SK-N-MC (cell line): ENCODE measurements around the gene MAGEH1.
"Not testable (repeated sequence)": the region's sequence is repeated elsewhere in the genome, so short reads cannot be mapped to it uniquely, and the experiment has no call there.

Experiments
- DNase-seq: peaks from one replicate; pipeline ENCODE4 v3.0.0-alpha.2; 2011; ENCODE audit warnings: low read depth, low spot score
- H3K27ac ChIP-seq: fragments of 200-600 bp; sonication (generic); 2 replicates; pipeline ENCODE4 v1.5.1; 2016; ENCODE audit warnings: mixed run types
- H3K36me3 ChIP-seq: fragments of 200-600 bp; sonication (generic); 2 replicates; pipeline ENCODE4 v1.6.1; 2017; ENCODE audit warnings: antibody characterized with exemption, low read length, mixed read lengths; ENCODE audit not compliant: insufficient read depth
- H3K4me3 ChIP-seq: fragments of 200-600 bp; sonication (generic); 2 replicates; pipeline ENCODE4 v1.5.1; 2016
- H3K9ac ChIP-seq: fragments of 200-600 bp; sonication (generic); 2 replicates; pipeline ENCODE4 v1.8.0; 2017; ENCODE audit warnings: mixed run types, mixed read lengths; ENCODE audit not compliant: insufficient read length
- H3K9me3 ChIP-seq: fragments of 200-600 bp; sonication (generic); 2 replicates; pipeline ENCODE4 v1.6.1; 2017; ENCODE audit warnings: low read depth, mild to moderate bottlenecking, antibody characterized with exemption, low read length, moderate library complexity, mixed read lengths
- EZH2 ChIP-seq: fragments of 200-600 bp; sonication (generic); IDR thresholded peaks from one replicate; pipeline ENCODE4 v1.6.1; 2017; ENCODE audit warnings: antibody characterized with exemption
- FOXP2 ChIP-seq: optimal IDR thresholded peaks from 2 replicates; pipeline ENCODE3; 2011; ENCODE audit warnings: mild to moderate bottlenecking, moderate library complexity; ENCODE audit not compliant: insufficient read depth; ENCODE audit errors: extremely low read length, control extremely low read depth
- POLR2AphosphoS5 ChIP-seq: IDR thresholded peaks from 2 replicates; pipeline ENCODE4 v1.6.1; 2012; ENCODE audit warnings: mild to moderate bottlenecking, low read depth, low read length, borderline replicate concordance

Gene MAGEH1, protein sequence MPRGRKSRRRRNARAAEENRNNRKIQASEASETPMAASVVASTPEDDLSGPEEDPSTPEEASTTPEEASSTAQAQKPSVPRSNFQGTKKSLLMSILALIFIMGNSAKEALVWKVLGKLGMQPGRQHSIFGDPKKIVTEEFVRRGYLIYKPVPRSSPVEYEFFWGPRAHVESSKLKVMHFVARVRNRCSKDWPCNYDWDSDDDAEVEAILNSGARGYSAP

DNA sequence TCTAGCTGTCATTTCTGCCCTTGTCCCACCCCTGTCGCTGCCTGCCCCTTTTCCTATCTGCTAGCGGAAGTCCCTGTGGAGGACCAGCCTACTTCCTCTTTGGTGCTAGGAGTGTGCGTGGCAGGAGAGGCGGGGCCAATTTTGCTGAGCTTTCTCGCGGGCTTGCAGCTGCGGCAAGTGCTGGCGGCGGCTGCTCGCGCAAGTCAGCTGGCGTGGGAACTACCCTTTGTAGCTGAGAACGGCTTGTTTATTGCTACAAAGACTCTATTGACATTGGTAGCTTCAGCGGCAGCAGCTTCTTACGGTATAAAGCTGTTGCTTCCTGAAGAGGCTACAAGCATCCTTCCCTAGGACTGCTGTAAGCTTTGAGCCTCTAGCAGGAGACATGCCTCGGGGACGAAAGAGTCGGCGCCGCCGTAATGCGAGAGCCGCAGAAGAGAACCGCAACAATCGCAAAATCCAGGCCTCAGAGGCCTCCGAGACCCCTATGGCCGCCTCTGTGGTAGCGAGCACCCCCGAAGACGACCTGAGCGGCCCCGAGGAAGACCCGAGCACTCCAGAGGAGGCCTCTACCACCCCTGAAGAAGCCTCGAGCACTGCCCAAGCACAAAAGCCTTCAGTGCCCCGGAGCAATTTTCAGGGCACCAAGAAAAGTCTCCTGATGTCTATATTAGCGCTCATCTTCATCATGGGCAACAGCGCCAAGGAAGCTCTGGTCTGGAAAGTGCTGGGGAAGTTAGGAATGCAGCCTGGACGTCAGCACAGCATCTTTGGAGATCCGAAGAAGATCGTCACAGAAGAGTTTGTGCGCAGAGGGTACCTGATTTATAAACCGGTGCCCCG is at the start of gene MAGEH1:
MAGEH1 (plus strand) TSS at position 138 of the 843 bp plus-strand sequence; CDS start at position 386, 248 bp downstream.
- peak; percentile 39 for DNase-seq
- H3K36me3 ChIP-seq, result no peaks in the 10 kb centered on the region
- H3K9ac ChIP-seq, result peak within 1 kb of the TSS; percentile 76
- peak within 1 kb of the TSS; percentile 83 for H3K4me3 ChIP-seq
- TF ChIP-seq EZH2, result no peak
- peak; percentile 79 for TF ChIP-seq POLR2AphosphoS5
- H3K9me3 ChIP-seq, result no peaks in the 10 kb centered on the region
- H3K27ac ChIP-seq, result no peak within 1 kb of the TSS

DNA sequence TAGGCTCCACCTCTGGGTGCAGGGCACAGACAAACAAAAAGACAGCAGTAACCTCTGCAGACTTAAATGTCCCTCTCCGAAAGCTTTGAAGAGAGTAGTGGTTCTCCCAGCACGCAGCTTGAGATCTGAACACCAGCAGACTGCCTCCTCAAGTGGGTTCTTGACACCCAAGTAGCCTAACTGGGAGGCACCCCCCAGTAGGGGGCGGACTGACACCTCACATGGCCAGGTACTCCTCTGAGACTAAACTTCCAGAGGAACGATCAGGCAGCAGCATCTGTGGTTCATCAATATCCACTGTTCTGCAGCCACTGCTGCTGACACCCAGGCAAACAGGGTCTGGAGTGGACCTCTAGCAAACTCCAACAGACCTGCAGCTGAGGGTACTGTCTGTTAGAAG is 24.8 kb upstream of the MAGEH1 start:
- not testable (repeated sequence) for DNase-seq, H3K9me3 ChIP-seq, H3K4me3 ChIP-seq

DNA sequence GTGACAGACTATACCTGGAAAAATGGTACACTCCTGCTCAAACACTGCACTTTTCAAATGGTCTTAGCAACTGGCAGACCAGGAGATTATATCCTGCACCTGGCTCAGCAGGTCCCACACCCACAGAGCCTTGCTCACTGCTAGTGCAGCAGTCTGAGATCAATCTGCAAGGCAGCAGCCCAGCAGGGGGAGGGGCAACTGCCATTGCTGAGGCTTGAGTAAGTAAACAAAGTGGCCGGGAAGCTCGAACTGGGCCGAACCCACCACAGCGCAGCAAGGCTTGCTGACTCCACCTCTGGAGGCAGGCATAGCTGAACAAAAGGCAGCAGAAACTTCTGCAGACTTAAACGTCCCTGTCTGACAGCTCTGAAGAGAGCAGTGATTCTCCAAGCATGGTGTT is 8.5 kb upstream of the MAGEH1 start:
- not testable (repeated sequence) for H3K9me3 ChIP-seq, H3K27ac ChIP-seq, DNase-seq, H3K9ac ChIP-seq, H3K36me3 ChIP-seq, H3K4me3 ChIP-seq

More for the DNA sequence above, 24.8 kb upstream of the MAGEH1 start:
- not testable (repeated sequence) for H3K36me3 ChIP-seq, H3K9ac ChIP-seq, H3K27ac ChIP-seq

DNA sequence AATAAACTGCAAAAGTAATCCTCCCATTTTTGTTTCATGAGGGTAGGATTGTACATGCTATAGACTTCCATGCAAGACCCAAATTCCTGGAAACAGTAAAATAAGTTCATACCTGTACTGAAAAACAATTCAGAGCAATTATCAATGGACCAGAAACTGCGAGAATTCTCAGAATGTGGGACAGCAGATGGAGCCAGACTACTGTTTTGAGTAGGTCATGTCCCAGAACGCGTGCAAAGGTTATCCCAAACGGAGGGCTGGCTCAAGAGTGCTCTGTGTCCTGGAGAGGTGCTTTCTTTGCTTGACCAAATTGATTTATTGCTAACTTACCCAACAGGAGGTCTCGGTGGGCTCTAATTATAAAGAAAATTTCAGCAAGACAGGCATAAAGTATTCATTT is 1.7 kb upstream of the MAGEH1 start:
- no peak for DNase-seq
- Histone ChIP-seq H3K9me3 (no peaks in the 10 kb centered on the region), H3K9ac (no peak overlapping the region), H3K36me3 (no peaks in the 10 kb centered on the region), H3K27ac (no peak overlapping the region), H3K4me3 (no peak overlapping the region)
- no peak for TF ChIP-seq EZH2
- TF ChIP-seq FOXP2, result no peak
- TF ChIP-seq POLR2AphosphoS5, result no peak

DNA sequence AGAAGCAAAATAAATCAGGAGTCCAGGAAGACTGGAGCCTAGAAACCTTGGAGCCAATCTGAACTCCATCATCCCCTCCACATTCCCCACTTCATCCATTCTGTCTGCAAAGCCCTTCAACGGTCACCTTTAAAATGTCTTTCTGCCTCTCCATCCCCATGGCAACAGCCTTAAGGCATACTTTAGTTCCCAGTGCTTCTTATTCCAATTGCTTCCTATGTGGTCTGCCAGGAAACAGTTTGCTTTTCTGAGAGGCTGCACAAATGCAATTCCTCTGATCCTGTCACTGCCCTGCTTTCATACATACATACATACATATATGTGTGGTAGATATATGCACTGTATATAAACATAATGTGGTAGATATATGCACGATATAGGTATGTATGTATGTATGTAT is 786 bp upstream of the MAGEH1 start:
- Histone ChIP-seq H3K36me3 (no peaks in the 10 kb centered on the region), H3K9me3 (no peaks in the 10 kb centered on the region), H3K4me3 (peak overlapping the region; percentile 83), H3K9ac (no peak overlapping the region), H3K27ac (no peak overlapping the region)
- DNase-seq, result no peak
- TF ChIP-seq FOXP2 (no peak), EZH2 (no peak), POLR2AphosphoS5 (no peak)

DNA sequence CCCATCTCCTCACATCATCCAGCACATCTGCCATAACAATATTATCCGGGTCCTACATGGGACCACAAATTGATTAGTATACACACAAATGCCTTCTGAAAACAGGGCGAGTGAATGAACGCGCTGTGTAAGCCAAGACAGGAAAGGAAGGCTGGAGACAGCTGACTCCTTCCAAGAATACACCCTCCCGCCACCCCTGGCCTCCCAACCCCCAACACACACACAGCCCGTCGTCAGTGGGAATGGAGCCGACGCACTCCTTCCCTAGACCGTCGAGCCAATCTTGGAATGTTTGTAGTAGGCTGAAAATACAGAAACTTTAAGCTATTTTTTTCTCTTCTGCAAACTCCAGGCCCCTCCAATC is 319 bp upstream of the MAGEH1 start:
- Histone ChIP-seq H3K36me3 (no peaks in the 10 kb centered on the region), H3K4me3 (peak overlapping the region; percentile 83), H3K27ac (no peak overlapping the region), H3K9me3 (no peaks in the 10 kb centered on the region), H3K9ac (peak overlapping the region; percentile 16)
- TF ChIP-seq POLR2AphosphoS5 (no peak), EZH2 (no peak), FOXP2 (no peak)
- no peak for DNase-seq

DNA sequence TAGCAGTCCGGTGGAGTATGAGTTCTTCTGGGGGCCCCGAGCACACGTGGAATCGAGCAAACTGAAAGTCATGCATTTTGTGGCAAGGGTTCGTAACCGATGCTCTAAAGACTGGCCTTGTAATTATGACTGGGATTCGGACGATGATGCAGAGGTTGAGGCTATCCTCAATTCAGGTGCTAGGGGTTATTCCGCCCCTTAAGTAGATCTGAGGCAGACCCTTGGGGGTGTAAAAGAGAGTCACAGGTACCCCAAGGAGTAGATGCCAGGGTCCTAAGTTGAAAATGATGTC is 852 bp downstream of the MAGEH1 start:
- H3K27ac ChIP-seq, result no peak overlapping the region
- H3K9me3 ChIP-seq, result no peaks in the 10 kb centered on the region
- no peak for TF ChIP-seq FOXP2
- peak overlapping the region; percentile 83 for H3K4me3 ChIP-seq
- DNase-seq, result no peak
- no peaks in the 10 kb centered on the region for H3K36me3 ChIP-seq
- H3K9ac ChIP-seq, result peak overlapping the region; percentile 76

DNA sequence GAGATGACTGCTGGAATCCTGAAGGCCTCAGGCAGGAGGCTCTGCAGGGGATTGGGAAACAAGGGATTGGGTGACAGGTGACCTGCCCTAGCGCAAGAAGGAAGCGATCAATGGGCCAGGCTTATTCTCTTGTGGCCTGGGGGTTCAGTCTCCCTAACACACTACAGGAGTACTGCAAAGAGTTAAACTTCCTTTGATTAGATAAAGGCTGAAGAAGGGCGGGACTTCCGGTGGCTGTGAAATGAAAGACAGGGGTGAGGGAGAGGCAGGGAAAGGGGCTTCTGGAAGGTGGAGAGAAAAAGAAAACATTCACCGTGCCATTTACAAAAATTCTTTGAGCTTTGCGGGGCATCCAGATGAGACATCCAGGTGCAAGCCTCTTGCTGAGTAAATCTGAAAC is 3.8 kb downstream of the MAGEH1 start:
- DNase-seq, H3K27ac ChIP-seq, H3K9ac ChIP-seq, H3K4me3 ChIP-seq, H3K9me3 ChIP-seq, H3K36me3 ChIP-seq: not testable (repeated sequence)

DNA sequence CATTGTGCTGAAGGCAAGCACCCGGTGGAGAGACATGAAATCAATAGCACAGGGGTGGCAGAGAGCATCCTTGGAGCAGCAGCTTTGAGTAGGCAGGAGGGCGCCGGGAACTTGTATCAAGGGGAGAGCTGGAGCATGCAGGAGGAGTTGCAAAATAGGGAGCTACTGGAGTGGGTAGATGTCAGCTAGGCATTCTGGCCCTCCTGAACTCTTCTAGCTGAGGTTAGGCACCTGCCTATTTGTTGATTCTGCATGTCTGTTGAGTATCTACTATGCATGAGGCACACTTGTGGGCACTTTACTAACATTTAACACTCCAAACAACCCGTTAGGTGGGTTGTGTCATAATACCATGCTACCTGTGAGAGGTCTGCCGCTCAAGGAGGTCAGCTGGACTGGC is 7.5 kb downstream of the MAGEH1 start:
- not testable (repeated sequence) for DNase-seq, H3K9ac ChIP-seq, H3K9me3 ChIP-seq, H3K36me3 ChIP-seq, H3K4me3 ChIP-seq, H3K27ac ChIP-seq

DNA sequence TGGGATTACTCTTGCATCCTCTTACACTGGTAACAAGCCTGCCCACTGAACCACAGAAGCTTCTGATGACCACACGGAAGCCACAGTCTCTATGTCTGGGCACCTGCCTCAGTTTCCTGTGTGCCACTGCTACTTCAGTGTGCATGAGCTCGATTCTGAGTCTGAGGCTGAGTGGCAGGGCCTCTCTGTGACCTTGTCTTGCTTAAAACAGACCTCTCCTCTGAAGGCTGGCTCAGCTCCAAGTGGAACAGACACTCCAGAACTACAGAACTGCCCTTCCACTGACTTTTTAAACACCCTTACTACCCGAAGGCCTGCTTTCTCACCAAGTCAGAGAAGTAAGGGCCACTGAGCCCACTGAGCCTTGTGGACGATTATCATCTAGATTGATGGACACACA is 8.0 kb downstream of the MAGEH1 start:
- not testable (repeated sequence) for H3K9ac ChIP-seq, H3K27ac ChIP-seq, H3K4me3 ChIP-seq, H3K36me3 ChIP-seq, H3K9me3 ChIP-seq, DNase-seq

DNA sequence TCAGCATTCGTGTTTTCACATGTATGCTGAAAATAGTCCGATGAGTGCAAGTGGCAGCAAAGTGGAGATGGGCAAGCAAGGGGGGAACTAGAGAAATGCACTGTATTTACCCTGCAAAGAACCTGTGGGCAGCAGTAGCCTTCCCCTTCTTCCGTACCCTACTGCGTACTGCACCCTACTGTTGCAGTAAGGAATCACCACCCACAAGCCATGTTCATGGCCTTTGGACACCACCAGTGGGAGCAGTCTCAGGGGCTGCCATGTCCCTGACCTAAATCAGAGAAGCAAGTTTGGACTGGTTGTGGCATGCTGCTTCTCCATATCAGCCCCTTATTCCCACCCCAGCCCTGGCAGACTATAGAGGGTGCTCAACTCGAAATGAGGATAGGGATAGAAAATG is 12.1 kb downstream of the MAGEH1 start:
- H3K27ac ChIP-seq, H3K4me3 ChIP-seq, DNase-seq, H3K9ac ChIP-seq, H3K36me3 ChIP-seq, H3K9me3 ChIP-seq: not testable (repeated sequence)

DNA sequence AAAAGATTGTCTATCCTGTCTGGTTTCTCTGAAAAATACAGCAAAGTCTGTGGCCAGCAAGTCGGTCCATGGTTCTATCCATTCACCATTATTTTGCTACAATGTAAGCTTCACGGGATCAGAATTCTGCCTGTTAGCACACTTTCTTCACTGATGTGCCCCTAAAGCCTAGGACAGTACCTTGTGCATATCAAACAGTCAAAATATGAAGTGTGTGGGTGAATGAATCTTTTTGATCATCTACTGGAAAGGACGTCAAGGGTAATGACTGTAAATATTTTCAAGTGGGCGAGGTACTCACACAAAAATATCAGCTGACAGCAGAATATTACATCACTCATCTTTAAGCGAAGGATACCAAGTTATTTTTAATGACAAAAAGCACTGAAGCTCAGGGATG is 13.2 kb downstream of the MAGEH1 start:
- H3K4me3 ChIP-seq, DNase-seq, H3K9me3 ChIP-seq, H3K36me3 ChIP-seq, H3K27ac ChIP-seq, H3K9ac ChIP-seq: not testable (repeated sequence)

DNA sequence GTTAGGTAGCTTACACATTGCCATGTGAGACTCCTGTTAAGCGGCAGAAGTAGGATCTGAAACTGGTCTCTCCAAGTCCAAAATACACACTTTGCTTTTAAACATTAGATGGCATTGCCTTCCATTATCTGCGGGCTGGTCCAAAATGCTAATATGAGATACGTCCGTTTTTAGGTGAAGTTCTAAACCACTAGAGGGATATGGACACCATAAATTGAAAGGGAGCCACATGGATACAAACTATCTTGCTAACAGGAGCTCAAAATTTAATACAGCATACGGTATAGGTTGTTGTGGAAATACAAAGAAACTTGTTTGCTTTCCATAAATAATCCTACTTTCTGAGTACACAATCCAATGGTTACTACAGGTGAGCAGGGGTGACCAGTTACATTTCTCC is 13.9 kb downstream of the MAGEH1 start:
- H3K9ac ChIP-seq, H3K4me3 ChIP-seq, H3K27ac ChIP-seq, H3K36me3 ChIP-seq, DNase-seq, H3K9me3 ChIP-seq: not testable (repeated sequence)
